Caco-2 (cell line): ENCODE results near the gene DRGX. TPM values are rescaled to one million over a fixed set of nuclear protein-coding genes. Genes with fewer than 3 reads are reported as not detected.

Experiments
- BruUV-seq: library from RNA; stranded (reverse); fragments of 400-500 nt; replicated peaks from 2 replicates; lab custom pipeline; 2021; lab: Mats Ljungman, UMichigan
- CTCF ChIA-PET: fragments of 300-600 bp; sonication (Branson Sonifier 250); formaldehyde crosslinking; loops from one replicate; lab custom pipeline; 2022; ENCODE audit warnings: antibody characterized with exemption; lab: Charles Lee
- POLR2A ChIA-PET: fragments of 300-600 bp; sonication (Branson Sonifier 250); formaldehyde crosslinking; loops from one replicate; lab custom pipeline; 2022; ENCODE audit warnings: antibody characterized with exemption; lab: Charles Lee
- DNase-seq, 2 experiments: peaks; one replicate each; pipeline versions ENCODE4 v3.0.0 to v3.0.0-alpha.2; 2020 to 2022
- H3K27me3 ChIP-seq: replicated peaks from 2 replicates; pipeline ENCODE4 v1.6.0; 2011; ENCODE audit warnings: low read length; ENCODE audit not compliant: control insufficient read depth, insufficient read depth
- H3K36me3 ChIP-seq: 2 replicates; pipeline ENCODE4 v1.5.1; 2011; ENCODE audit warnings: low read length; ENCODE audit not compliant: control insufficient read depth, insufficient read depth
- H3K4me1 ChIP-seq: fragments of 250-450 bp; sonication (Bioruptor Pico); 2 replicates; pipeline ENCODE4 v1.5.1; 2020; ENCODE audit warnings: mild to moderate bottlenecking
- H3K4me3 ChIP-seq: 2 replicates; pipeline ENCODE4 v1.5.1; 2011; ENCODE audit warnings: low read depth, mild to moderate bottlenecking, control low read depth, low read length
- H3K9me3 ChIP-seq: fragments of 250-450 bp; sonication (Bioruptor Pico); 2 replicates; pipeline ENCODE4 v1.5.1; 2020; ENCODE audit warnings: mild to moderate bottlenecking, moderate library complexity
- H3K27ac Mint-ChIP-seq: one replicate; pipeline ENCODE4 v1.8.0; 2022; ENCODE audit warnings: mixed read lengths; ENCODE audit not compliant: unreplicated experiment
- H3K27me3 Mint-ChIP-seq: one replicate; pipeline ENCODE4 v1.8.0; 2022; ENCODE audit warnings: mixed read lengths; ENCODE audit not compliant: insufficient read depth, unreplicated experiment
- H3K36me3 Mint-ChIP-seq: one replicate; pipeline ENCODE4 v1.8.0; 2022; ENCODE audit warnings: mild to moderate bottlenecking, mixed read lengths; ENCODE audit not compliant: insufficient read depth, unreplicated experiment
- H3K4me1 Mint-ChIP-seq: one replicate; pipeline ENCODE4 v1.8.0; 2022; ENCODE audit warnings: low read depth, mixed read lengths; ENCODE audit not compliant: unreplicated experiment
- H3K4me3 Mint-ChIP-seq: one replicate; pipeline ENCODE4 v1.8.0; 2022; ENCODE audit warnings: mild to moderate bottlenecking, moderate library complexity, mixed read lengths; ENCODE audit not compliant: unreplicated experiment
- H3K9me3 Mint-ChIP-seq: one replicate; pipeline ENCODE4 v1.8.0; 2022; ENCODE audit warnings: mixed read lengths; ENCODE audit not compliant: unreplicated experiment
- intact Hi-C: fragments of 100-400 bp; cut with micrococcal nuclease; formaldehyde crosslinking; loops from one replicate; pipeline ENCODE4 v1.10.0; 2022; ENCODE audit not compliant: unreplicated experiment
- total RNA-seq: library from RNA; stranded (reverse); gene quantifications from 2 replicates; pipeline ENCODE4 v1.2.3, GENCODE V29; 2022
- TF ChIP-seq, protein P1 (sequence below), 2 experiments: fragments of 200-600 bp in 1 of 2; IDR thresholded peaks; 1 replicate in 1 of 2; 2 replicates in 1 of 2; pipeline versions ENCODE4 v1.5.1 to v1.8.0; 2011 to 2022; ENCODE audit warnings: antibody characterized with exemption in 1 of 2, control low read depth in 1 of 2, inconsistent platforms in 1 of 2, low read depth in 1 of 2, low read length in 1 of 2, mild to moderate bottlenecking in 1 of 2, moderate library complexity in 1 of 2; ENCODE audit not compliant: insufficient read depth in 1 of 2, severe bottlenecking in 1 of 2, unreplicated experiment in 1 of 2

DRGX gene
- total RNA-seq, 1 experiment from 2014 or later = not detected

- no peaks in the 10 kb centered on the region for H3K9me3 Mint-ChIP-seq
- Histone ChIP-seq H3K27me3 (no peaks in the 10 kb centered on the region), H3K4me1 (no peaks in the 10 kb centered on the region), H3K4me3 (no peak overlapping the region), H3K36me3 (no peaks in the 10 kb centered on the region), H3K9me3 (no peaks in the 10 kb centered on the region; the same call in 1 of the 2 replicates)
- DNase-seq = no peak
- no peaks in the 10 kb centered on the region for H3K4me1 Mint-ChIP-seq
- POLR2A ChIA-PET = no interaction called here
- TF ChIP-seq, protein P1, sequence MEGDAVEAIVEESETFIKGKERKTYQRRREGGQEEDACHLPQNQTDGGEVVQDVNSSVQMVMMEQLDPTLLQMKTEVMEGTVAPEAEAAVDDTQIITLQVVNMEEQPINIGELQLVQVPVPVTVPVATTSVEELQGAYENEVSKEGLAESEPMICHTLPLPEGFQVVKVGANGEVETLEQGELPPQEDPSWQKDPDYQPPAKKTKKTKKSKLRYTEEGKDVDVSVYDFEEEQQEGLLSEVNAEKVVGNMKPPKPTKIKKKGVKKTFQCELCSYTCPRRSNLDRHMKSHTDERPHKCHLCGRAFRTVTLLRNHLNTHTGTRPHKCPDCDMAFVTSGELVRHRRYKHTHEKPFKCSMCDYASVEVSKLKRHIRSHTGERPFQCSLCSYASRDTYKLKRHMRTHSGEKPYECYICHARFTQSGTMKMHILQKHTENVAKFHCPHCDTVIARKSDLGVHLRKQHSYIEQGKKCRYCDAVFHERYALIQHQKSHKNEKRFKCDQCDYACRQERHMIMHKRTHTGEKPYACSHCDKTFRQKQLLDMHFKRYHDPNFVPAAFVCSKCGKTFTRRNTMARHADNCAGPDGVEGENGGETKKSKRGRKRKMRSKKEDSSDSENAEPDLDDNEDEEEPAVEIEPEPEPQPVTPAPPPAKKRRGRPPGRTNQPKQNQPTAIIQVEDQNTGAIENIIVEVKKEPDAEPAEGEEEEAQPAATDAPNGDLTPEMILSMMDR (IDR thresholded peaks at IDR 0.05; ENCODE audit: insufficient read depth in 1 of 2, low read depth in 1 of 2, low read length in 1 of 2, severe bottlenecking in 1 of 2, unreplicated experiment in 1 of 2) = no peak
- no peak overlapping the region for H3K4me3 Mint-ChIP-seq
- CTCF ChIA-PET = no interaction called here
- H3K36me3 Mint-ChIP-seq = no peaks in the 10 kb centered on the region
- BruUV-seq = no TSS peak
- intact Hi-C loops = no loop called here
- H3K27ac Mint-ChIP-seq = no peak overlapping the region
- H3K27me3 Mint-ChIP-seq = peaks cover 16% of the 10 kb centered on the region
Measured at GRCh38 chr10:49362596-49363260, 33.2 kb downstream of the DRGX start.

- no peaks in the 10 kb centered on the region for H3K4me1 Mint-ChIP-seq
- POLR2A ChIA-PET = no interaction called here
- no peaks in the 10 kb centered on the region for H3K27me3 ChIP-seq
Measured at GRCh38 chr10:49361735-49362568, 33.9 kb downstream of the DRGX start.

GRCh38 chr10:49361178-49361554, 34.7 kb downstream of the DRGX start:
- Histone ChIP-seq H3K27me3 (no peaks in the 10 kb centered on the region), H3K4me3 (no peak overlapping the region), H3K36me3 (no peaks in the 10 kb centered on the region), H3K4me1 (no peaks in the 10 kb centered on the region), H3K9me3 (no peaks in the 10 kb centered on the region; the same call in 1 of the 2 replicates)
- ChIA-PET CTCF (interaction anchor here (0.6 kb wide), 1 partner anchor 60 kb away, joined by 3 read pairs; no protein-coding TSS in a partner anchor), POLR2A (no interaction called here)
- Mint-ChIP-seq H3K27ac (no peak overlapping the region), H3K9me3 (no peaks in the 10 kb centered on the region), H3K36me3 (no peaks in the 10 kb centered on the region), H3K4me3 (no peak overlapping the region), H3K27me3 (peaks cover 18% of the 10 kb centered on the region), H3K4me1 (no peaks in the 10 kb centered on the region)
- intact Hi-C loops = no loop called here
- DNase-seq = no peak
- TF ChIP-seq, protein P1 (IDR thresholded peaks at IDR 0.05; ENCODE audit: insufficient read depth in 1 of 2, low read depth in 1 of 2, low read length in 1 of 2, severe bottlenecking in 1 of 2, unreplicated experiment in 1 of 2) = no peak
- no TSS peak for BruUV-seq

More at GRCh38 chr10:49361735-49362568, 33.9 kb downstream of the DRGX start:
- H3K27me3 Mint-ChIP-seq = peaks cover 16% of the 10 kb centered on the region
- no peaks in the 10 kb centered on the region; the same call in 1 of the 2 replicates for H3K9me3 ChIP-seq
- H3K4me3 Mint-ChIP-seq = no peak overlapping the region
- intact Hi-C loops = no loop called here
- H3K9me3 Mint-ChIP-seq = no peaks in the 10 kb centered on the region
- H3K27ac Mint-ChIP-seq = no peak overlapping the region
- TF ChIP-seq, protein P1 (IDR thresholded peaks at IDR 0.05; ENCODE audit: insufficient read depth in 1 of 2, low read depth in 1 of 2, low read length in 1 of 2, severe bottlenecking in 1 of 2, unreplicated experiment in 1 of 2) = no peak
- H3K4me1 ChIP-seq = no peaks in the 10 kb centered on the region
- no peak for DNase-seq
- BruUV-seq = no TSS peak
- CTCF ChIA-PET = no interaction called here
- H3K4me3 ChIP-seq = no peak overlapping the region
- no peaks in the 10 kb centered on the region for H3K36me3 ChIP-seq
- H3K36me3 Mint-ChIP-seq = no peaks in the 10 kb centered on the region
